LNCaP clone FGC (cell line): Measurements from ENCODE around the gene OR52M1.

Source experiments
- DNase-seq: peaks from one replicate; pipeline ENCODE4 v3.0.0-alpha.2; 2011; ENCODE audit warnings: low read depth
- H3K4me3 ChIP-seq: 2 replicates; pipeline ENCODE4 v1.5.1; 2011; ENCODE audit warnings: mild to moderate bottlenecking, low read depth, low read length, control low read depth
- TF ChIP-seq, protein P1 (sequence below): IDR thresholded peaks from 2 replicates; pipeline ENCODE4 v1.5.1; 2012; ENCODE audit warnings: mild to moderate bottlenecking; ENCODE audit not compliant: control insufficient read depth, insufficient read depth; ENCODE audit errors: extremely low read depth

The OR52M1 gene

DNA sequence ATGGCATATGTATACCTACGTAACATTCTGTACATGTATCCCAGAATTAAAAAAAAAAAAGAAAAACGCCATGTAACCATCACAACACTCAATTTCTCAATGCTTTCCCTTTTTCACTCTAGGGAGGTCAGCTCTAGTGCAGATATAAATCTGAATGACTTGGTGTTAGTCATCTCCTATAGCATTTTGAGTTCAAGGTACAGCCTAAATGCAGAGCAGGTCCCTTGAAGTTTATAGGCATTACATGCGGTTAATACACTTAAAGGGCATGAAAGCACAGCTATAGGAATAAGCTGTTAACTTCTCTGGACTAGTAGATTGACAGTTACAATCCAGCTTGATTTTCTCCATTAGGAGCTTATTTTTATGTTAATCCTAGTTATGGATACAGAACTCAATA is 20.4 kb downstream of the OR52M1 start:
- H3K4me3 ChIP-seq: no peak overlapping the region
- DNase-seq: no peak
- TF ChIP-seq, protein P1, sequence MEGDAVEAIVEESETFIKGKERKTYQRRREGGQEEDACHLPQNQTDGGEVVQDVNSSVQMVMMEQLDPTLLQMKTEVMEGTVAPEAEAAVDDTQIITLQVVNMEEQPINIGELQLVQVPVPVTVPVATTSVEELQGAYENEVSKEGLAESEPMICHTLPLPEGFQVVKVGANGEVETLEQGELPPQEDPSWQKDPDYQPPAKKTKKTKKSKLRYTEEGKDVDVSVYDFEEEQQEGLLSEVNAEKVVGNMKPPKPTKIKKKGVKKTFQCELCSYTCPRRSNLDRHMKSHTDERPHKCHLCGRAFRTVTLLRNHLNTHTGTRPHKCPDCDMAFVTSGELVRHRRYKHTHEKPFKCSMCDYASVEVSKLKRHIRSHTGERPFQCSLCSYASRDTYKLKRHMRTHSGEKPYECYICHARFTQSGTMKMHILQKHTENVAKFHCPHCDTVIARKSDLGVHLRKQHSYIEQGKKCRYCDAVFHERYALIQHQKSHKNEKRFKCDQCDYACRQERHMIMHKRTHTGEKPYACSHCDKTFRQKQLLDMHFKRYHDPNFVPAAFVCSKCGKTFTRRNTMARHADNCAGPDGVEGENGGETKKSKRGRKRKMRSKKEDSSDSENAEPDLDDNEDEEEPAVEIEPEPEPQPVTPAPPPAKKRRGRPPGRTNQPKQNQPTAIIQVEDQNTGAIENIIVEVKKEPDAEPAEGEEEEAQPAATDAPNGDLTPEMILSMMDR: no peak

DNA sequence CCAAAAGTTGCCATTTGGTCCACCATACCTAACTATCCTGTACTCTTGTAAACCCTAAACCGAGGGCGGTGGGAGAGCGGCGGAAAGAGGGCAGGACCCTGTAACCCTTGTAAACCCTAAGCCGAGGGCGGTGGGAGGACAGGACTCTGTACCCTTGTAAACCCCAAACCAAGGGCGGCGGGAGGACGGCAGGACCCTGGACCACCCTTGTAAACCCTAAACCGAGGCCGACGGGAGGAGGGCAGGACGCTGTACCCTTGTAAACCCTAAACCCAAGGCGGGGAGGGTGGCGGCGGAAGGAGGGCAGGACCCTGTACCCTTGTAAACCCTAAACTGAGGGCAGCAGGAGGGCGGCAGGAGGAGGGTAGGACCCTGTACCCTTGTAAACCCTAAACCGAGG is 24.1 kb downstream of the OR52M1 start:
- H3K4me3 ChIP-seq: no peak overlapping the region
- no peak for DNase-seq
- TF ChIP-seq, protein P1: no peak

DNA sequence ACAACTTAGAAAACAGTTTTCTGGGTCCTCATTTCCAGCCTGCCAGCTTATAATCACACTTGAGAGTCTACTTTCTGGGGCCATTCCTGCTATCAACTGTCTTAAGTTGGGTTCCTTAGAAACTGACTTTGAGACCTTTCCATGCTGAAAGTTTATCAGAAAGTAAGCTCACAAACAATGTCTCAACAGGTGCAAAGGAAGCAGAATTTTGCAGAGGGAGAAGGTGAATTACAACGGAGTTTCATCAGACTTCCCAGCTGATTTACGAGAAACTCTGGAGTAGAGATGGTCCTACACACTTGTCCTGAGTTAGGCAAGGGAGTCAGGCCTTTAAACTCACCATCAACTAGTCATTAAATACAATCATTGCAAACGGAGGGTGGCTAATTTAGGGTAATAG is 31.9 kb downstream of the OR52M1 start:
- TF ChIP-seq, protein P1: no peak
- no peak overlapping the region for H3K4me3 ChIP-seq
- no peak for DNase-seq

DNA sequence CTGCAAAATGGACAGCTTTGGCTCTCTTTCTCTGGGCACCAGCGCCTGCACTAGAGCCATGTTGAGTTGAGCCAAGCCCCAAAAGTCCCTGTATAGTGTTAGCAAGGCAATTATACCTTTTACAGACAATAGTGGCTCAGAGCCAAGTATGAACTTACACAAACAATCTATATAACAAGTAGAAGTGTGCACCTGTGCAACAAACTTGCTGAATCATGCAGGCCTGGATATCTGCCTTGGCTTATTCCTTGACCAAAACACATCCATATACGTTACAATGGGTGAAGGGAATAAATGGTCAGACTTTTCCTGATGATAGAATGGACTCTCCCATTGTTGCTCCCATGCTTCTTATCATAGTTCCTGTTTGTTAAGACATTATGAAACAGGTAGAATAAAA is 32.8 kb downstream of the OR52M1 start:
- TF ChIP-seq, protein P1: no peak
- peak; percentile 14 for DNase-seq
- no peak overlapping the region for H3K4me3 ChIP-seq

DNA sequence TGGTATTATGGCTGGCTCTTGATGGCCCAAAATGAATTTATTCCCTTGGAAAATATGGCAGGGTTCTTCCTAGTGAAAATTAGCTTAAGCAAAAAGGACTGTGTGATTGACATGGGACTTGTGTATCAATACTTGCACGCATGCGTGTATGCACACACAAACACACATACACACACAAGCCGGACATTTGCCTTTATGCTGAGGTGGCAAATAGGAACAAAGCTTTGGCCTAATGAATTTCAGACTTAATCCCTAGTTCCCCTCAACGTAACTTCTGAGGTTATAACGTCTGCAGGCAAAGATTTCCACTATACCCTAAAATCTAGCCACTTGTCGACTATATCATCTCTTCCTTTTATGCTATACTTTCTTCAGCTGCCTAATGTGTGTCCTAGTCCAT is 33.6 kb downstream of the OR52M1 start:
- no peak overlapping the region for H3K4me3 ChIP-seq
- TF ChIP-seq, protein P1: no peak
- DNase-seq: no peak

DNA sequence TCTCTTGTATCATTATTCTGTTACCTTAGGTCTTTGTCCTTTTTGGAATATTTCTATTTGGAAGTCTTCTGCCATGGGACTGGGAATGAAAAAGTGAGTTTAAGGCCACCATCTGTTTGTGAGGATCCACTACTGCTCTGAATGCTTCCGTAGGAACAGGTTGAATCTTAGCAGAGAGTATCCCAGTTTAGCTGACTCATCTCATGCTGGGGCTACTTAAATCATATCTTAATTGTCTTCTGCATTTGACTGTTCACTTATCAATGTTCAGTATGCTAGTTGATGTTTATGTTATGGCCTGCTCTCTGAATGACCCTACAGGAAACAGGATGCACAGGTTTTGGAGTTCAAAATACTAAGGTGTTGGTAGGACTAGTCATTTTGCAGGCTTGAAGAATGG is 35.1 kb downstream of the OR52M1 start:
- DNase-seq: no peak
- TF ChIP-seq, protein P1: no peak
- H3K4me3 ChIP-seq: no peak overlapping the region

DNA sequence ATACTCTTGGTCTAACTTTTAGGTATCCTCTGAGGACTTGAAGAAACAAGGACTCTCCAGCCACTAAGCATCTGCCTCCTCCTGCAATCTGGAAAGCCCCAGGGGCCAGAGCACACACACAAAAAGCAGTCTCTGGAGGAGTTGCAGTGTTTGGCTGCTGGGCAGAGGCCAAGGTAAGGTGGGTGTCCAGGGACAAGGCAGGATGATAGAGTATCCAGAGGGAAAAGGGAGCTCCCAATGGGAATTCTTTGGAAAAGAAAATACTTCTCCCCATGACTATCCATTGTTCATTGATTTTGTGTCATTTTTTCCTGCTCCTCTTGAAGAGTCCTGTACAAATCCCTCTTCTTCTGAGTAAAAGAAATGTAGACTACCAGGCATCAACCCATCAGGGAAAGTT is 36.5 kb downstream of the OR52M1 start, which contains the start of gene OR52I2:
OR52I2 (plus strand) TSS at position 301 of the 400 bp plus-strand sequence.
- TF ChIP-seq, protein P1: no peak
- no peak for DNase-seq

More for the DNA sequence above, 36.5 kb downstream of the OR52M1 start, which contains the start of gene OR52I2:
- H3K4me3 ChIP-seq: no peak within 1 kb of the TSS
